HG02938 (cell line): Measurements from ENCODE around the gene SNAI3.

ENCODE experiments used
- ATAC-seq: cut with Tn5 transposase; IDR thresholded peaks from one replicate; pipeline ENCODE4 v1.9.1; 2021; ENCODE audit warnings: mild to moderate bottlenecking, moderate library complexity; ENCODE audit not compliant: unreplicated experiment

Gene SNAI3

DNA sequence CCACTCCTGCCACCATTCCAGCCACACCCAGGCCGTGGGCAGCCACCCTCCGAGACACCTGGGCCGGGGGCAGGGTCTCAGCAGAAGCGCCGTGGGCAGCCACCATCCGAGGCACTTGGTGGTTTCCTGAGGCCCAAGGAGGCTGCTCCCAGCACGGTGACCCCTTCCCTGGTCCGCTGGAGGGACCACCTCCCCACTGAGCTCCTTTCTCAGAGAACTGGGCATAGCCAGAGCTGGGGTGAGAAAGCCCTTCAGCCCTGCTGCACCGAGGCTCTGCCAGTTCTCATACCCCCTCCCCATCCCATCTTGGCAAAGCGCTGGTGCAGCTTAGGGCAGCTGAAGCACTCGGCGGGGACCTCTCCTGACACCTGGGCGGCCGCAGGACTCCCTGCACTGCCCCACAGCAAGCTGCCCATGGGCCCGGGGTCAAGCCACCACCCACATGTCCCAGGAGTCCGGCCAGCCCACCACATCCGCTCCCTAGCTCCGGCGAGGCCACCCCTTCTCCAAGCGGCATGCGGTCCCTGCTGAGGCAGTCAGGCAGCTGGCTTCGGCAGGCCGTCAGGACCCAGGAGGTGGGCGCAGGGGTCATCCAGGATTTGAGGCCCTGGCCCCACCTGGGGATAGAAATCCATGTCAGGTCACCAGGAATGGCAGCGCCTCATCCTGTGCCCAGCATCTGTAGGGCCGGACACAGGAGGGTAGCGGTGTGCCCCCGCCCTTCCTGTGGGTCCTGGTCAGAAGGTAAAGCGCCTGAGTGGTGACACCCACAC is 34.1 kb downstream of the SNAI3 start:
- ATAC-seq, result no peak

GRCh38 chr16:88651276-88651988 is 34.9 kb downstream of the SNAI3 start:
- ATAC-seq, result peak; percentile 79

GRCh38 chr16:88650749-88651275 is 35.5 kb downstream of the SNAI3 start, which contains the start of gene CYBA:
Gene CYBA (minus strand): TSS chr16:88651053. CDS start chr16:88651013, 40 bp downstream.
- ATAC-seq, result peak; percentile 63

DNA sequence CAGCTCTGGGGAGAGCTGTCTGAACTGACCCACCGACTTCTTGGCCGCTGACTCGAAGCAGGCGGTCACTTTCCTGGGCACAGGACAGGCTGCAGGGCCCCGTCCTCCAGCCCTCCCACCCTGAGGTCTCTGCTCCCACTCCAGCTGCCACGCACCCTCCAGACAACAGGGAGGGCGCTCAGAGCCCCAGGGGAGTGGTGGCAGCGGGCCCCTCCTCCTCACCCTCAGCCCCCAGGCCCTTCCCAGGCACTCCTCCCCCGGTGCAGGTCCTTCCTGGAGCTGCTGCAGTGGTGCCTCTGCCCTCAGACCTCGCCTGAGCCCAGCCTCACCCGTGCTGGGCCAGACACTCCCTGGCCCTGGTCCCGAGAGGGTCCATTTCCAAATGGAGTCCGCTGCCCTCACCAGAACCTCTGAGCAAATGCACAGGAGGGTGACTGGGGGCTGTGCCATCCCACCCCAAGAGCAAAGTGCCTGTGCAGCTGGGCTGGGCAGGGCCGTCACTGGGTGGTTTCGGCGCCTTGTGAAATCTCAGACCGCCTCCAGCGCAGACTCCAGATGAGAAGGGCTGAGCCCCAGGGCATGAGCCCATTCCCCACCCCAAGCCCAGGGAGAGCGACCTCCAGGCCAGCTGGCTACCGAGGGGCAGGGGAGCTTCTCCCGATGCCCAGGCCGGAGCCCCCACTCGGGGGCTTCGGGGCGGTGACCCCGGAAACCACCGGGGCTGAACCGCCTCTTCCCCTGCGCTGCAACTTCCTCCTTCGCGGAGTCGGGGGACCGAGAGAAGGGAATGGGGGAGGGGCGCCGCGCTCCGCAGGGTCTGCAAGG is 36.2 kb downstream of the SNAI3 start:
- peak; percentile 3 for ATAC-seq

GRCh38 chr16:88649195-88649923 is 36.9 kb downstream of the SNAI3 start:
- no peak for ATAC-seq

GRCh38 chr16:88647178-88648070 is 38.9 kb downstream of the SNAI3 start:
- no peak for ATAC-seq

GRCh38 chr16:88646345-88647034 is 39.8 kb downstream of the SNAI3 start:
- ATAC-seq, result no peak

GRCh38 chr16:88645941-88646340 is 40.4 kb downstream of the SNAI3 start:
- ATAC-seq, result no peak

DNA sequence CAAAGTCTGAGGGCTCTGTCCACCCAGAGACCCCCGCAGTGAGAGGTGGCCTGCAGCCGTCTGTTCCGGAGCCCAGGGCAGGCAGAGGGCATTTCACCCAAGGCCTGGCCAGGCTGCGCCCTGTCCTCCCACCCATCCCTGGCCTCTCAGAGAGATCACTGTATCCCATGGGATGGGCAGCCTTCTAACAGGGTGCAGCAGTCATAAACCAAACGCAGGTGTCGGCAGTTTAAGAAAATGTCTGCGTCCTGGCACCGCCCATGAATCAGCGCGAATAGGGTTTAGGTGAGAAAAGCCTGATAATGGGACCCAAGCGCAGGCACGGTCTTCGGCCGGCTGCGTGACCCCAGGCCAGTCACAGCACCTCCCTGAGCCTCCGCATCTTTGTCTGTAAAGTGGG is 40.9 kb downstream of the SNAI3 start:
- no peak for ATAC-seq

DNA sequence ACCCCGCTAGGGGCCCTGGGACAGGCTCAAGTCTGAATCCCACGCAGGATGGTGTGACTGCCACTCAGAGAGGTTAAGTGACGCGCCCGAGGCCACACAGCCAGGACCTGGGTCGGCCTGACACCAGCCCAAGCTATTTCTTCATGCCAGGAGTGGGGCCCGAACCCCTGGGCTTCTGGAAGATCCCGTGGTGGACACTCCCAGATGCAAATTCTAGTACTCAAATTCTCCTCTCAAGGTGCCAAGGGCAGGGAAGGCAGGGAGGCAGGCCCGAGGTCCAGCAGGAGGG is 42.7 kb downstream of the SNAI3 start:
- ATAC-seq, result no peak

DNA sequence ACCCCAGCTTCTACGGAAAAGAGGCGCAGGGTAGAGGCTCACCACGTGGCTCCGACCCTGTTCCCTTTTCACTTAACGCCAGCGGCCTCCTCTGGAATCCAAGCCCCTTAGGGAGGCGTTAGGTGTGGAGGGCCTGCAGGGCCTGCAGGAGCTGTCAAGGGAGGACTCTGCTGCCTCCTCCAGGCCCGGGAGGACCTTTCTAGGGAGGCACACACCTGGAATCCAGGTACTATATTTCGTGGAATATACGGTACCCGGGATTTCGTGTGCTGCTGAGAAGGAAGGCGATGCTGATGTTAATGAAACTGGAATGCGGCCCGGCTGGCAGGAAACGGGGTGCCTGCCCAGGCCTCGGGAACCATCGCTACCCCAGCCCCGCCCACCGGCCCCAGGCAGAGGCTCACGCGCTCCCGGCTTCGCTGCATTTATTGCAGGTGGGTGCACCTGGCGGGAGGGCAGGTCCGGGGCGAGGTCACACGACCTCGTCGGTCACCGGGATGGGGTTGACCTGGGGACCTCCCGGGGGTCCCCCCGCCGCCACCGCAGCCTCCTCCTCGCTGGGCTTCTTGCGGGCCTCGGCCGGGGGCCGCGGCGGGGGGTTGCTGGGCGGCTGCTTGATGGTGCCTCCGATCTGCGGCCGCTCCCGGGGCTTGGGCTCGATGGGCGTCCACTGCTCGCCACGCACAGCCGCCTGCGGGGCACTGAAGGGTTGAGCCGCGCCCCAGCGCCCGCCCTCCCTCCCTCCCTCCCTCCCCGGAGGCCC is 43.2 kb downstream of the SNAI3 start:
- ATAC-seq, result no peak

GRCh38 chr16:88640498-88641247 is 45.6 kb downstream of the SNAI3 start:
- ATAC-seq, result no peak

DNA sequence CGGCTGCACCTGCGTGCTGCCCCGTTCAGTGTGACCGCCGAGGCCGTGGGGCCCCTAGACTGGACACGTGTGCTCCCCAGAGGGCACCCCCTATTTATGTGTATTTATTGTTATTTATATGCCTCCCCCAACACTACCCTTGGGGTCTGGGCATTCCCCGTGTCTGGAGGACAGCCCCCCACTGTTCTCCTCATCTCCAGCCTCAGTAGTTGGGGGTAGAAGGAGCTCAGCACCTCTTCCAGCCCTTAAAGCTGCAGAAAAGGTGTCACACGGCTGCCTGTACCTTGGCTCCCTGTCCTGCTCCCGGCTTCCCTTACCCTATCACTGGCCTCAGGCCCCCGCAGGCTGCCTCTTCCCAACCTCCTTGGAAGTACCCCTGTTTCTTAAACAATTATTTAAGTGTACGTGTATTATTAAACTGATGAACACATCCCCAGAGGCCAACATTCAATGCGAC is 46.2 kb downstream of the SNAI3 start:
- no peak for ATAC-seq

- no peak for ATAC-seq
These were observed 46.9 kb downstream of the SNAI3 start for GRCh38 chr16:88639231-88640038.

- no peak for ATAC-seq
These were observed 47.7 kb downstream of the SNAI3 start, which contains the start of gene IL17C for GRCh38 chr16:88638323-88639230. Gene IL17C (plus strand): TSS chr16:88638572. CDS start chr16:88638642, 70 bp downstream.
